ENCODE results near the gene NR1H3. TPM values are rescaled to one million over a fixed set of nuclear protein-coding genes. Genes with fewer than 3 reads are reported as not detected.
"Not testable (repeated sequence)": the region's sequence is repeated elsewhere in the genome, so short reads cannot be mapped to it uniquely, and the experiment has no call there.

The NR1H3 gene
- total and polyA plus RNA-seq, 2 donors from 2014 or later: 27.9 to 73.8 TPM

GRCh38 chr11:47306484-47306844 is 48.7 kb downstream of the NR1H3 start:
- Histone ChIP-seq H3K4me1 (ENCODE audit: control insufficient read depth in 2 of 3, insufficient read depth in 2 of 3, low read depth in 1 of 3, low read length in 3 of 3) (peaks cover 0 to 9% (median 8%) of the 10 kb centered on the region in 3 donors), H3K27me3 (ENCODE audit: control insufficient read depth, insufficient read depth, low read length) (no peaks in the 10 kb centered on the region), H3K9me3 (ENCODE audit: control insufficient read depth in 2 of 3, insufficient read depth in 1 of 3, low read length in 3 of 3) (peaks cover 0 to 6% (median 0%) of the 10 kb centered on the region in 3 donors), H3K9ac (ENCODE audit: low read length in 3 of 3) (peak overlapping the region in 1 of 3 donors; percentile 2), H3K36me3 (ENCODE audit: control insufficient read depth in 2 of 3, insufficient read depth in 3 of 3, low read length in 3 of 3) (peaks cover 5 to 50% (median 30%) of the 10 kb centered on the region in 3 donors), H3K4me3 (ENCODE audit: low read length in 3 of 3) (no peak overlapping the region), H3K27ac (ENCODE audit: low read depth in 2 of 2, low read length in 2 of 2) (no peak overlapping the region)
- intact Hi-C loops (cut with DNase I): no loop called here
- DNase-seq: no peak
- no peak for FAIRE-seq
- no peak for TF ChIP-seq CTCF (IDR thresholded peaks at IDR 0.05; ENCODE audit: borderline replicate concordance, extremely low read depth, insufficient read depth)

GRCh38 chr11:47308050-47308823 is 50.4 kb downstream of the NR1H3 start:
- no peaks in the 10 kb centered on the region for H3K27me3 ChIP-seq (ENCODE audit: control insufficient read depth, insufficient read depth, low read length)
- FAIRE-seq (no peak), DNase-seq (no peak)
- no peak for TF ChIP-seq CTCF (IDR thresholded peaks at IDR 0.05; ENCODE audit: borderline replicate concordance, extremely low read depth, insufficient read depth)
- H3K4me3 ChIP-seq (ENCODE audit: low read length in 3 of 3): no peak overlapping the region
- intact Hi-C loops (cut with DNase I): no loop called here
- H3K27ac ChIP-seq (ENCODE audit: low read depth in 2 of 2, low read length in 2 of 2): no peak overlapping the region
- H3K9ac ChIP-seq (ENCODE audit: low read length in 3 of 3): no peak overlapping the region
- H3K4me1 ChIP-seq (ENCODE audit: control insufficient read depth in 2 of 3, insufficient read depth in 2 of 3, low read depth in 1 of 3, low read length in 3 of 3): peaks cover 0 to 9% (median 8%) of the 10 kb centered on the region in 3 donors
- H3K36me3 ChIP-seq (ENCODE audit: control insufficient read depth in 2 of 3, insufficient read depth in 3 of 3, low read length in 3 of 3): peaks cover 8 to 56% (median 29%) of the 10 kb centered on the region in 3 donors
- H3K9me3 ChIP-seq (ENCODE audit: control insufficient read depth in 2 of 3, insufficient read depth in 1 of 3, low read length in 3 of 3): no peaks in the 10 kb centered on the region

- no peak for TF ChIP-seq CTCF (IDR thresholded peaks at IDR 0.05; ENCODE audit: borderline replicate concordance, extremely low read depth, insufficient read depth)
- intact Hi-C loops (cut with DNase I): no loop called here
- Histone ChIP-seq H3K27ac (ENCODE audit: low read depth in 2 of 2, low read length in 2 of 2) (no peak overlapping the region), H3K4me3 (ENCODE audit: low read length in 3 of 3) (no peak overlapping the region), H3K9ac (ENCODE audit: low read length in 3 of 3) (no peak overlapping the region), H3K9me3 (ENCODE audit: control insufficient read depth in 2 of 3, insufficient read depth in 1 of 3, low read length in 3 of 3) (no peaks in the 10 kb centered on the region), H3K27me3 (ENCODE audit: control insufficient read depth, insufficient read depth, low read length) (no peaks in the 10 kb centered on the region), H3K36me3 (ENCODE audit: control insufficient read depth in 2 of 3, insufficient read depth in 3 of 3, low read length in 3 of 3) (peaks cover 13 to 32% (median 23%) of the 10 kb centered on the region in 3 donors), H3K4me1 (ENCODE audit: control insufficient read depth in 2 of 3, insufficient read depth in 2 of 3, low read depth in 1 of 3, low read length in 3 of 3) (no peaks in the 10 kb centered on the region)
- FAIRE-seq: no peak
- no peak for DNase-seq
Measured at GRCh38 chr11:47314992-47315391, 57.2 kb downstream of the NR1H3 start.

- FAIRE-seq; H3K4me1 ChIP-seq (ENCODE audit: control insufficient read depth in 2 of 3, insufficient read depth in 2 of 3, low read depth in 1 of 3, low read length in 3 of 3); H3K9ac ChIP-seq (ENCODE audit: low read length in 3 of 3); H3K27me3 ChIP-seq (ENCODE audit: control insufficient read depth, insufficient read depth, low read length); H3K27ac ChIP-seq (ENCODE audit: low read depth in 2 of 2, low read length in 2 of 2); H3K4me3 ChIP-seq (ENCODE audit: low read length in 3 of 3); DNase-seq; H3K9me3 ChIP-seq (ENCODE audit: control insufficient read depth in 2 of 3, insufficient read depth in 1 of 3, low read length in 3 of 3); intact Hi-C loops (cut with DNase I): not testable (repeated sequence)
- peaks cover 11 to 32% (median 18%) of the 10 kb centered on the region in 3 donors for H3K36me3 ChIP-seq (ENCODE audit: control insufficient read depth in 2 of 3, insufficient read depth in 3 of 3, low read length in 3 of 3)
Measured at GRCh38 chr11:47316501-47316900, 58.7 kb downstream of the NR1H3 start.
